ENCODE results near the gene ZFYVE1.

GRCh38 chr14:73003681-73004080, 23.2 kb downstream of the ZFYVE1 start:
- no peak for TF ChIP-seq CTCF (conservative IDR thresholded peaks at IDR 0.05; ENCODE audit: low read depth, low read length)
- TF ChIP-seq EZH2phosphoT487 (IDR thresholded peaks at IDR 0.05; ENCODE audit: borderline replicate concordance, low read length) = no peak
- TF ChIP-seq EZH2 (IDR thresholded peaks at IDR 0.05; ENCODE audit: low read length, unreplicated experiment) = no peak
